Lung microvascular endothelial cell (primary cell): ENCODE measurements around the gene EVI5L. TPM values are rescaled to one million over a fixed set of nuclear protein-coding genes. Genes with fewer than 3 reads are reported as not detected.
"Not testable (repeated sequence)": the region's sequence is repeated elsewhere in the genome, so short reads cannot be mapped to it uniquely, and the experiment has no call there.

Experiments used
- DNase-seq, 2 donors: peaks; one replicate each; pipeline versions ENCODE4 v3.0.0 to v3.0.0-alpha.2; 2010; ENCODE audit warnings: low read depth in 2 of 2
- total RNA-seq: library from RNA; depleted of rRNA; stranded (reverse); fragments of >200 nt; gene quantifications from 2 replicates; pipeline ENCODE4 v1.2.1, GENCODE V29; 2014

The EVI5L gene
- 7.0 and 7.9 TPM in 2 replicates for total RNA-seq

- peak; percentile 100 for DNase-seq
Observed at GRCh38 chr19:7829561-7830271, at the start of gene EVI5L. TSS of gene EVI5L (plus strand) at chr19:7830218. CDS start at chr19:7846543, 16,325 bp downstream.

- no peak for DNase-seq
Observed at GRCh38 chr19:7781157-7781556, 48.9 kb upstream of the EVI5L start.

- DNase-seq = peak in 1 of 2 donors; percentile 25
Observed at GRCh38 chr19:7783991-7784423, 46.0 kb upstream of the EVI5L start.

GRCh38 chr19:7784856-7785255, 45.2 kb upstream of the EVI5L start:
- DNase-seq = no peak

GRCh38 chr19:7787141-7787540, 42.9 kb upstream of the EVI5L start:
- DNase-seq = no peak

- DNase-seq = no peak
Observed at GRCh38 chr19:7787602-7788177, 42.3 kb upstream of the EVI5L start.

- DNase-seq = no peak
Observed at GRCh38 chr19:7788178-7788932, 41.7 kb upstream of the EVI5L start.

- DNase-seq = no peak
Observed at GRCh38 chr19:7788933-7789323, 41.1 kb upstream of the EVI5L start.

GRCh38 chr19:7789447-7789846, 40.6 kb upstream of the EVI5L start:
- no peak for DNase-seq

GRCh38 chr19:7790416-7790815, 39.6 kb upstream of the EVI5L start:
- DNase-seq = no peak

GRCh38 chr19:7792281-7792680, 37.7 kb upstream of the EVI5L start:
- peak in 1 of 2 donors; percentile 15 for DNase-seq

- DNase-seq = not testable (repeated sequence)
Observed at GRCh38 chr19:7792701-7793100, 37.3 kb upstream of the EVI5L start.

- DNase-seq = no peak
Observed at GRCh38 chr19:7793493-7793892, 36.5 kb upstream of the EVI5L start.

- peak; percentile 4 to 91 for DNase-seq
Observed at GRCh38 chr19:7795555-7796161, 34.4 kb upstream of the EVI5L start.

GRCh38 chr19:7799640-7800355, 30.2 kb upstream of the EVI5L start:
- peak; percentile 84 to 88 for DNase-seq

GRCh38 chr19:7801020-7801570, 28.9 kb upstream of the EVI5L start:
- no peak for DNase-seq

GRCh38 chr19:7806234-7806633, 23.8 kb upstream of the EVI5L start:
- no peak for DNase-seq

- no peak for DNase-seq
Observed at GRCh38 chr19:7806876-7807275, 23.1 kb upstream of the EVI5L start.

GRCh38 chr19:7808108-7808507, 21.9 kb upstream of the EVI5L start:
- no peak for DNase-seq

GRCh38 chr19:7811989-7812388, 18.0 kb upstream of the EVI5L start:
- no peak for DNase-seq

- DNase-seq = no peak
Observed at GRCh38 chr19:7815325-7815724, 14.7 kb upstream of the EVI5L start.
